Amygdala (tissue), 56 donors: ENCODE measurements around the gene ATXN7.

Experiments
- DNase-seq, 56 donors: peaks; one replicate each; lab custom pipeline; 2025; lab: John Stamatoyannopoulos, UW

ATXN7 gene, protein sequence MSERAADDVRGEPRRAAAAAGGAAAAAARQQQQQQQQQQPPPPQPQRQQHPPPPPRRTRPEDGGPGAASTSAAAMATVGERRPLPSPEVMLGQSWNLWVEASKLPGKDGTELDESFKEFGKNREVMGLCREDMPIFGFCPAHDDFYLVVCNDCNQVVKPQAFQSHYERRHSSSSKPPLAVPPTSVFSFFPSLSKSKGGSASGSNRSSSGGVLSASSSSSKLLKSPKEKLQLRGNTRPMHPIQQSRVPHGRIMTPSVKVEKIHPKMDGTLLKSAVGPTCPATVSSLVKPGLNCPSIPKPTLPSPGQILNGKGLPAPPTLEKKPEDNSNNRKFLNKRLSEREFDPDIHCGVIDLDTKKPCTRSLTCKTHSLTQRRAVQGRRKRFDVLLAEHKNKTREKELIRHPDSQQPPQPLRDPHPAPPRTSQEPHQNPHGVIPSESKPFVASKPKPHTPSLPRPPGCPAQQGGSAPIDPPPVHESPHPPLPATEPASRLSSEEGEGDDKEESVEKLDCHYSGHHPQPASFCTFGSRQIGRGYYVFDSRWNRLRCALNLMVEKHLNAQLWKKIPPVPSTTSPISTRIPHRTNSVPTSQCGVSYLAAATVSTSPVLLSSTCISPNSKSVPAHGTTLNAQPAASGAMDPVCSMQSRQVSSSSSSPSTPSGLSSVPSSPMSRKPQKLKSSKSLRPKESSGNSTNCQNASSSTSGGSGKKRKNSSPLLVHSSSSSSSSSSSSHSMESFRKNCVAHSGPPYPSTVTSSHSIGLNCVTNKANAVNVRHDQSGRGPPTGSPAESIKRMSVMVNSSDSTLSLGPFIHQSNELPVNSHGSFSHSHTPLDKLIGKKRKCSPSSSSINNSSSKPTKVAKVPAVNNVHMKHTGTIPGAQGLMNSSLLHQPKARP

DNA sequence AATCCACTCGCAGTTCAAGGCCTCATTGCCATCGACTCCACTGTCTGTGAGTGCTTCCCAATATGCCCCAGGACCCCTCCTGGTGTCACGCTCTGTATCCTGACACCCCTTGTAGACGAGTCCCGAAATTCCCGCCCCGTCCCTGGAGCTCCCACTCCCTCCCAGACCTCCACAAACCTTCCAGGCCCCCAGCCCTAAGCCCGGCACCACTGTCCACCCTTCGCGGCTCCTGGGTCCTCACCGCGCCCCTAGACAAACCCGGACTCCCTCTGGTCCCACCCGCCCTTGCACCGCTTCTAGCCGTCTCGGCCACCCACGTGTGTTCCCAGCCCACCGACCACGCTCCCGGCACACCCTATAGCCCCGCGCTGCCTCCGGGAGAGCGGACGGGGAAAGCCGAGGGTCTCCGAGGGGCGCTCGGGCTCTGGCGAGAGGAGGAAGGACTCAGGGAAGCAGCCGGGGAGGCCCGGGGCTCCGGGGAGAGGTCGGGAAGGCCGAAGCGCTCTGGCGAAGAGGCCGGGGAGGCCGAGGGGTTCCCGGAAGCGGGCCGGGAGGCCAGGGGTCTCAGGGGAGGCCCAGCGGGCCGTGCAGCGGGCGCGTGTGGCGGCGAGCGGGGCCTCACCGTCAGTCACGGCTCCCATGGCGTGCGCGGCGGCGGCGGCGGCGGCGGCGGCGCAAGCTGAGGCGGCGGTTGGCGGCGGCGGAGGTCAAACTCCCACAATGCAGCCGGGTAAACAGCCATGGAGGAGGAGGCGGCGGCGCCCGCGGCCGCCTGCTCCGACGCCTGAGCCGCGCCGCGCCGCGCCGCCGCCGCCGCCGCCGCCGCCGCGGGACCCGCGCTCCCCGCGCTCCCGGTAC, at the start of gene ATXN7, which contains the start of gene THOC7:
TSS of gene ATXN7 (plus strand) at position 718 of the 858 bp plus-strand sequence. CDS start 48,732 bp downstream, outside the sequence.
TSS of gene THOC7 (minus strand) at position 656 of the 858 bp plus-strand sequence. CDS start at position 641, 15 bp downstream.
- DNase-seq: peak in 47 of 56 donors; percentile 4 to 71 (median 43)

DNA sequence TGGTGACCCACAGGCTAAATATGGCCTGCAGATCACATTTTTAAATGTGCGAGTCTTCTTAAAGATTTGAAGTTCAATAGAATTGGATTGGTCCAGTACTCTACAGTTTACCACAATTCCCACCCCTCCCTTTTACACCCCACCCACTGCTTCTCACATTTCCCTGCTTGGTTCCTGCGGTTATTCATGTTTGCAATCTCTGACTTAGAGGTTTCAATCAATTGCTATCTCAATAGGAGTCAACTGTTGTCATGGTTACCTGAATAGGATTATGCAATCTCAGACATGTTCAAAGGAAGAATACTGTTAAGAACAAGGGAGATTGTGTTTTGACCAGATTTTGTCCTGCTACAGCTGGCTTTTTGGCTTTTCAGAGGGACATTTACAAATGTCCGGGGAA, 49.4 kb upstream of the ATXN7 start:
- peak in 1 of 56 donors; percentile 6 for DNase-seq

DNA sequence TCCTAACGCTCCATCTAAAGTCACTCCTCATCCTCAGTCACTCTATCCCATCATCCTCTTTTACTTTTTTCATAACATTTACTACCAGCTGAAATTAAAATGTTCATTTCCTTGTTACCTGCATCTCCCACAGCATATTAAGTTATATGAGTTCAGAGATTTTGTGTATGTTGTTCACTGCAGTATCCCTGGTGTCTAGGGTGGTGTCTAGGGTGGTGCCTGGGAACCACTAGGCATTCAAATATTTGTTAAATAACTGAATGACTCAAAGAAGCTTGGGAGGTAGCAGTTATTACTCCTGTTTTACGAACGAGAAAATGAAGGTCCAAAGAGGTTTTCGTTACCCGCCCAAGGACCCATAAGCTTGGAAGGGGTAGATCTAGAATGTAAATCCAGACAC, 46.4 kb upstream of the ATXN7 start:
- no peak for DNase-seq

DNA sequence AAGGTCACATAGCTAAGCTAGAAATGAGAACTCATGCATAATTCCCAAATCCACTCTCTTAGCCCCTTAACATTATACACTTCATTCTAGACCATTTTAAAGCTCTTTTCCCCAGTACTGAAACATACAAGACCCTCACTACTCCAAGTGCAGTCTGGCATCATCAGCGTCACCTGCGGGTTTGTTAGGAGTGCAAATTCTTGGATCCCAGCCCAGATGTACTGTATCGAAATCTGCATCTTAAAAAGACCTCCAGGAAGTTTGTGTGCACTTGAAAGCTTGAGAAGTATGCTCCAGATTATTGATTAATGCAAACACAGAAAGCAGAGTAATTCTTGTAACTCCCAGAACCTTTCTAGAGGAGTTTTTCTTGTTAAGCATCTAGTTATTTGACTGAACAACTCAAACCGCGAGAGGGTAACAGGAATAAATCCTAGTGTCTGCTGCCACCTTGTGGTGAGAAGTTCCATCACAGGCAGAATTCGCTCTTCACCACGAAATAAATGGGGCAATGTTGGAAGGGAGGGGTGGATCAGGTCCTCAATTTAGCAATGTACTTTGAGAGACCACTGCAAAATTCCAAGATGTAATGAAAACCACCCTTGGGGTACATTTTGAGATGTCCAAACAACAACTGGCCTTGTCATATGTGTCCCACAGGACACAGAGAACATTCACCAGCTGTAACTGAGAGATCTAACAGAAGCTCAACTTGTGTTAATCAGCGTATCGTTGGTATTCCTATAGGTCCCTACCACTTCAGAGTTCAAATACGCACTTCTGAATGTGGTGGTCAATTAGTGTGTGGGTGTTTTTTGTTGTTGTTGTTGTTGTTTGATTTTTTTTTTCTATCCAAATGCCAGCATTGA, 45.2 kb upstream of the ATXN7 start:
- DNase-seq: peak in 44 of 56 donors; percentile 2 to 84 (median 20)

DNA sequence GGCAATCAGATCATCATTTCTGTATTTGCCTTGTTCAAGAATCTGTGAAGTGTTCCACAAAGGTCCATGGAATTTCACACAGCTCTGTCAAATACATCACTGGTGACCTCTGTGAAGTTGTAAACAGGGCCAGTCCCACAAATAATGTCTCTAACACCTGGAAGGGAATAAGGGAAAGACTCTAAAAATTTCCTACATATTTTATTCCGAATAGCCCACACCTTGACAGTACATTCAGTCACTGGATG, 44.6 kb upstream of the ATXN7 start, which contains the start of gene C3orf49:
TSS of gene C3orf49 (plus strand) at position 149 of the 248 bp plus-strand sequence. CDS start 173 bp downstream, outside the sequence.
- DNase-seq: no peak

DNA sequence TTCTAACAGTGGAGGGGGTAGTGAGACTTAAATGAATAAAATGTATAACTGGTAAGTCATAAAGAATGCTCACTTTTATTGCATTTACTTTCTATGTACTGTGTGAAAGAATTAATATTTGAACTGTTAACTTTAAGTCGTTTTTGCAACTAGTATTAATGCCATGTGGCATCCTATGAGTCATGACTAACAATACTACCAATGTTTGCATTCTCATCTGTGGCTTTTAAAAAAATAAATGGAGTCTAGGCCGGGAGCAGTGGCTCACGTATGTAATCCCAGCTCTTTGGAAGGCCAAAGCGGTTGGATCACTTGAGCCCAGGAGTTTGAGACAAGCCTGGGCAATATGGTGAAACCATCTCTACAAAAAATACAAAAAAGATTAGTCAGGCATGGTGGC, 39.4 kb upstream of the ATXN7 start:
- no peak for DNase-seq

DNA sequence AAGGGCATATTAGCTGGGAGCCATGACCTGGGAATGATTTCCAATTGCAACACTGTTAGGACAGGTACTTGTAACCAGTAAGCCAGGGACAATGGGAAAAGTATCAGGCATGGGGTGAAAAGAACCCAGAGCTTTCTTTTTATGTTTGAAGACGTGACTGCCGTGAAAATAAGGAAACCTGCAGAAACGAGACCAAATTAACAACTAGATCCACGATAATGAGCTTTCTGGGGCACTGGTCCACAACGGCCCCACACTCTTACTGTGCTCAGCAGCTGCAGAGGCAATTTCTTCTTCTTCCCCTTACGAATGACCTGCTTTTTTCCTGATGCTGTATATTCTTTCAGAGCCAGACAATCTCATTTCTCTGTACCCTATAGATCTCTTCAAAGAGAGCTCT, 33.1 kb upstream of the ATXN7 start:
- no peak for DNase-seq

DNA sequence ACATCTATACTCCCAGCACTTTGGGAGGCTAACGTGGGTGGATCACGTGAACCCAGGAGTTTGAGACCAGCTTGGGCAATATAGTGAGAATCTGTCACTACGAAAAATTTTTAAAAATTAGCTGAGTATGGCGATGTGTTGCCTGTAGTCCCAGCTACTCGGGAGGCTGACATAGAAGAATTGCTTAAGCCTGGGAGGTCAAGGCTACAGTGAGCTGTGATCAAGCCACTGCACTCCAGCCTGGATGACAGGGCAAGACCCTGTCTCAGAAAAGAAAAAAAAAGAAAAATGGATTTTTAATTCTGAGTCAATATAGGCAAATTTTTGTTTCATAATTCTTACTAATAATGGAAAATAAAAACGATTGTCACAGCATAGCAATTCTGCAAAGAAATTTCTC, 31.3 kb upstream of the ATXN7 start:
- no peak for DNase-seq

DNA sequence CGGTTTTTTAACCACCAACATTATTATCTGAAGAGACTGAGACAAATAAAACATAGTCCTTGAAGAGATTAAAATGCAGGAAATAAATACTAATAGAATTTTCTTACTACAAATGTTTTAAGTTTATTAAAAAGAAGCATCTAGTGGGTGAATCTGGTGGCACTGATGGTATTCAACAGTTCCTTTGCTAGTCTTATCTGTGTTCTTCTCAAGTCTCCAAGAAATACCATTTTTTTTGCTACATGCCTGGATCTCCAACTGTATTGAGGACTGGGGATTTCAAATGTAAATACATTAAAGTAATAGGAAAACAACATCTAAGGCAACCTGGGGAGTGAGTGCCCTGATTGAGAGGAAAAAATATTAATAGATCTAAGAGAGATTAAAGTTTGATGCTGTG, 22.0 kb upstream of the ATXN7 start:
- DNase-seq: no peak

DNA sequence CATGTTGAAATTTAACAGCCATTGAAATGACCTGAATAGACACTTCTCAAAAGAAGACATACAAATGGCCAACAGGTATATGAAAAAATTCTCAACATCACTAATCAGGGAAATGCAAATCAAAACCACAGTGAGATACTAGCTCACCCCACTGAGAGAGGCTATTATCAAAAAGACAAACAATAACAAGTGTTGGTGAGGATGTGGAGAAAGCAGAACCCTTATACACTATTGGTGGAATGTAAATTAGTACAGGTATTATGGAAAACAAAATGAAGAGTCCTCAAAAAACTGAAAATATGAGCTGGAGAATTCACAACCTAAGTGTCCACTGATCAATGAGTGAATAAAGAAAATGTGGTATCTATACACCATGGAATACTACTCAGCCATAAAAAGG, 21.5 kb upstream of the ATXN7 start:
- no peak for DNase-seq

DNA sequence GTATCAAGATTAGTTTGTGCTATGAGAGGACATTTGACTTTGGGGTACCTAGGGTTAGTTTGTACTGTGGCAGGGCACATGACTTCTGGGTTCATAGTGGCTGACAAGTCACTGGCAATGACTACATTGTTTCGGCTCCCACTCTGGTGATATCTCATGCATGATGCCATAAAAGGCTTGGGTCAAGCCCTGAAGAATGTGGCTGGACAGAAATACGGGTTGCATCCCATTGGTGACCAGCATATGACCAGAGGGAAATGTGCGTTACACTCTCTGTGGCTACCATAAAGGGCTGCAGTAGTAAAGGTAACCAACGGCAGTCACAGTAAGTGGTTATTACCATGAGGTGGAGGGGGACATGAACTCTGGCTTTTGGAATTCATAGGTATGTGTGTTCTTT, 18.5 kb upstream of the ATXN7 start:
- DNase-seq: no peak

DNA sequence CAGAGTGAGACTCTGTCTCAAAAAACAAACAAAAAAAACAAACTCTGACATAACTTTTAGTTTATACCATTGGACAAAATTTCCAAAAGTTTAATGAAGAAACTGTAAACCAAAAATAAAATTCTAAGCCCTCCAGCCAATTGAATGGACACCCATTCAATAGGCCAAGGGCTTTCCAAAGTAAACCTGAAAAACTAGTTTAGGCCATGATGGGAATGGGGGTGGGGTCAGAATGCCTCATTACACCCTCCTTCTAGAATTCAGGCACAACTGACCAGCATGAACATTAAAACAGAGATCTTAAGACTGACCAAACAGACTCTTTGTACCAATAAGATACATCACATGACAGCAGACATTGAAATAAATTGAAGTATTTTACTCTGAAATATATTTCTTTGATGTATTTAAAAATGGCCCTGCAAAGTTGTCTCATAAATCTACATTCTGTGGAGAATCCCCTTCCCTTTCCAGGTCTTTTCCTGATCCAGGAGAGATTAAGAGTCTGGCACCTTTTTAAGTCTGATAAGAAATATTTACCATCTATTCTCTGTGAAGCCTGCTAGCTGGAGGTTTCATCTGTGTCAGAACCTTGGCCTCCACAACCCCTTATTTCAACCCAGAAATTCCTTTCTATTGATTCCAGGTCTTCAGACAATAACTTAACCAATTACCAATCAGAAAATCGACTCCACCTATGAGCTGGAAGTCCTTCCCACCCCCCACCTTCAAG, 15.8 kb upstream of the ATXN7 start:
- no peak for DNase-seq

DNA sequence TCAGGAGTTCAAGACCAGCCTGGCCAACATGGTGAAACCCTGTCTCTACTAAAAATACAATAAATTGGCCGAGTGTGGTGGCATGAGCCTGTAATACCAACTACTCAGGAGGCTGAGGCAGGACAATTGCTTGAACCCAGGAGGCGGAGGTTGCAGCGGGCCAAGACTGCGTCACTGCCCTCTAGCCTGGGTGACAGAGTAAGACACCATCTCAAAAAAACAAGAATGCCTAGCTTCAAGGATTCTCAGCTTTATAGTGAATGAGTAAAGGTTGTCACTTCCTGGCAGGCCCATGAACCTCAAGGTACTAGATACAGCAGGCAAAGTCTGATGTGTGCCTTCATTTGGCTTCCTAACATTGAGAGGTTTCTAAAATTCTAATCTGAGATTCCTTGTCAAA, 14.5 kb upstream of the ATXN7 start:
- no peak for DNase-seq

DNA sequence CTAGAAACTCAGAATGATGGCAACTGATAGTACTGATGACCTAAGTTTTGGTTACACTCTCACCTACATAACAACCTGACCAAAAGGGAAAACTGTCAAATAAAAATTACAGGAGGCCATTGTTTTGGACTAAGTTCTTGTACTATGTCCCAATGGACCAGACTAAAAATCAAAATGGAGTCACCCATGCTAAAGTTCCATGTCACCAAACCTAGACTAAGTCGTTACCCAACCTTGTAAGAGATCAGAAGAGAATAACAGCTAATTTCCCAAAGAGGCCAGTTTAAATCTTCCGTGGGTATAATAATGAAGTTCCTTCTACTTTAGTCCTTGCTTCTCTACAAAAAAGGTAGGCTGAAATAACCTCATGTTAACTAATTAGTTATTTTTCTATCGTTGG, 12.4 kb upstream of the ATXN7 start:
- DNase-seq: no peak

DNA sequence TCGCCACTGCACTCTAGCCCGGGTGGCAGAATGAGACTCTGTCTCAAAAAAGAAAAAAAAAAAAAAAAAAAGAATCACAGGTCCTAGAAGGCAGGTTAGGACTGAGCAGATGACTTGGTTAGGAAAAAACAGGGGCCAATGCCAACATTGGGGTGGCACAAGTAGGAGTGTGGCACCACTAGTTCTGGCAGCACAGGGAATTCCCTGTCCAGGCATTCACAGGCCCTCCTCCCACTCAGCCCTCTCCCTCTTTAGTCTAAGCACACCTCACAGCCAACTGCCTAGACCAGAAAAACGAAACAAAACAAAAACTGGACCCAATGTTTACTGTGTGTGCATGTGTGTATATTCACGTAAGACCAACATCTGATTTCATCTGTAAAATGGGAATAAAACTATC, 10.6 kb upstream of the ATXN7 start:
- DNase-seq: peak in 1 of 56 donors; percentile 0

DNA sequence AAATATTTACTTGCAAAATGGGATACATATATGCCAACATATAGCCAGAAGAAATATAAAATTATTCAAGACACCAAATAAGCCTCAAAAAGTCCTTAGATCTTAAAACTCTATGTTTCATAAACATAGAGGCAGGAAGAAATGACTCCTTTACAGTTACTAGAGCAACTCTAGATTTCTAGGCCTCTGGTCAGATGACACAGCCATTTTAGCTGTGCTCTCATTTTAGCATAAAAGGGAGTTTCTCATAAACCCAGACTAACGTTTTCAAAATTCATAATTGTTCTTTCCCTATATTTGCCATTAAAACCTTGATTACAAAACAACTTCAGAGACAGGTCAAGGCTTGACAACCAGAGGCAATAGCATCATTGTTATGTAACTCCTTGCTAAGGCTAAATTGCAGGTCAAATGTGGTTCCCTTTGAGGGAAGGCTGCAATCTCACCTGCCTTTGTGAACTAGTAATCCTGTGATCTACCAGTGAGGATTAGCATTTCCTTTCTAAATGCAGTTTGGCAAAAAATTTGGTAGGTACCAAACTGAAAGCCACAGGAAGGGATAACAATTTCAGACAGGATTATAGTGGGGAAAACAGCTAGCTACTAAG, 8.2 kb upstream of the ATXN7 start:
- DNase-seq: no peak

DNA sequence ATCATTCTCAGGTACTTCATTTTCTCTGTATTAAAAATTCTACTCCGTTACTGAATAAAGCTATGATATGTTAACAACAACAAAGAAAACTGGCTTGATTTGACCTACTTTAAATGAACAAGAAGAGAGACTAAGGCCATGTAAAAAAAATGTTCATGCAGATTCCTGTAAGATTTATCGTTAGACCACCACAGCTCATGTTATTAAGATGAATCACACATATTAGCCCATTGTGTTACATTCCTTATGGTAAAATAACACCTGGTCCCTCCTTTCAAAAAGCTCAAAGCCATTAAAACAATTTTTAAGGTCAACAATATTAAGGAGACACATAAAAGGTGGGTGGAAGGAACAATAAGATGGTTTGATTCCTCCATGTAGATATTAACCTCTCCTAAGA, 6.4 kb upstream of the ATXN7 start:
- no peak for DNase-seq

DNA sequence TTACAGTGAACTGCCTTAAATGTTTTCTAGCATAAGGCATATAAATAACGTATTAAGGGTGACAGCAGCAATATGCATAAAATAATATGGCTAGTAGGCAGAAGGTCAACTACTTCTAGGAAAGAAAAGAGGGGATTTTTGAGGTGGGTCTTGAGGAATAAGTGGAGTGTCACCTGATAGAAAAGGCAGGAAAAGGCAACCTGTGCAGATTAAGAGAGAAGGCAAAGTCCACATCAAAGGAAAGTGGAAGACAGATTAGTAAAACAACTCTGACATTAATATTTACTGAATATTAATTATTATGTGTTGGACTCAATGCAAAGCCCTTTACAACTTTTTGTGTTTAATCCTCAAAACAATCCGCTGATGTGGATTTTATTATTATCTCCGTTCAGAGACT, 2.9 kb upstream of the ATXN7 start:
- DNase-seq: no peak

DNA sequence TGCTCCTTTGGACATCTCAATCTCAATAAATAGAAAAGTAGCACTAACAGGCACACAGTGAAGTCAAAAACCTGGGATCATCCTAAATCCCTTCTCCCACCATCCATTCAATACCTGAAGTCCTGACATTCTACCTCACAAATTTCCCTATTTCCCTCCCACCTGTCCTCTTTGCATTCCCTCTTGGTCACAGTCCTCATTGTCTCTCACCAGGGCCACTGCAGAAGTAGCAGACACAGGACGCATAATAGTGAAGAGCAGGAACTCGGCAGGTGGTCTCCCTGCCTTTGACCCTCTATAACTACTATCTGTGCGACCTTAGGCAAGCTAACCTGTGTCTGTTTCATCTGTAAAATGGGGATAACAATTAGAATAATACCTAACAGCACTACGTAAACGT, 2.4 kb upstream of the ATXN7 start:
- DNase-seq: no peak
